GM23338 (cell line): ENCODE results near the gene ADGRG1. TPM values are rescaled to one million over a fixed set of nuclear protein-coding genes. Genes with fewer than 3 reads are reported as not detected.

Experiments used
- ATAC-seq: fragments of 200-7000 bp; cut with Tn5 transposase; 3 replicates; pipeline ENCODE4 v1.9.1; 2020
- DNase-seq: peaks from one replicate; pipeline ENCODE4 v3.0.0-alpha.2; 2015; ENCODE audit warnings: low spot score
- H2AFZ ChIP-seq: fragments of 200-600 bp; sonication (generic); 2 replicates; pipeline ENCODE4 v1.8.0; 2016; ENCODE audit warnings: antibody characterized with exemption, mild to moderate bottlenecking, moderate library complexity
- H3F3A ChIP-seq: fragments of 200-600 bp; sonication (generic); replicated peaks from 2 replicates; pipeline ENCODE4 v1.8.0; 2017; ENCODE audit warnings: antibody characterized with exemption, mixed run types, low read depth
- H3K27ac ChIP-seq: fragments of 200-600 bp; sonication (generic); 2 replicates; pipeline ENCODE4 v1.6.1; 2016; ENCODE audit warnings: low read depth
- H3K27me3 ChIP-seq: fragments of 200-600 bp; sonication (generic); 2 replicates; pipeline ENCODE4 v1.8.0; 2016; ENCODE audit warnings: mild to moderate bottlenecking, mixed run types, moderate library complexity; ENCODE audit not compliant: insufficient read depth
- H3K36me3 ChIP-seq: fragments of 200-600 bp; sonication (generic); 2 replicates; pipeline ENCODE4 v1.8.0; 2016; ENCODE audit warnings: mild to moderate bottlenecking; ENCODE audit not compliant: insufficient read depth
- H3K4me1 ChIP-seq: fragments of 200-600 bp; sonication (generic); 2 replicates; pipeline ENCODE4 v1.8.0; 2016; ENCODE audit warnings: mild to moderate bottlenecking, moderate library complexity; ENCODE audit not compliant: insufficient read depth
- H3K4me2 ChIP-seq: fragments of 200-600 bp; sonication (generic); 2 replicates; pipeline ENCODE4 v1.7.1; 2017; ENCODE audit warnings: mixed run types
- H3K4me3 ChIP-seq: fragments of 200-600 bp; sonication (generic); 2 replicates; pipeline ENCODE4 v1.6.1; 2016; ENCODE audit warnings: mixed run types
- H3K79me2 ChIP-seq: fragments of 200-600 bp; sonication (generic); replicated peaks from 2 replicates; pipeline ENCODE4 v1.8.0; 2017; ENCODE audit warnings: mild to moderate bottlenecking; ENCODE audit not compliant: insufficient read depth
- H3K9me2 ChIP-seq: fragments of 200-600 bp; sonication (generic); 2 replicates; pipeline ENCODE4 v1.8.0; 2017; ENCODE audit not compliant: insufficient read depth
- H4K20me1 ChIP-seq: fragments of 200-600 bp; sonication (generic); replicated peaks from 2 replicates; pipeline ENCODE4 v1.8.0; 2017; ENCODE audit warnings: mild to moderate bottlenecking; ENCODE audit not compliant: insufficient read depth
- H3K27ac Mint-ChIP-seq: 2 replicates; pipeline ENCODE4 v1.8.0; 2020; ENCODE audit warnings: inconsistent platforms, mild to moderate bottlenecking, moderate library complexity, mixed read lengths
- H3K27me3 Mint-ChIP-seq: 3 replicates; pipeline ENCODE4 v1.8.0; 2022; ENCODE audit warnings: low read depth, mild to moderate bottlenecking, moderate library complexity, mixed read lengths, inconsistent platforms; ENCODE audit not compliant: insufficient read depth, poor library complexity
- H3K36me3 Mint-ChIP-seq: 3 replicates; pipeline ENCODE4 v1.8.0; 2021; ENCODE audit warnings: low read depth, mild to moderate bottlenecking, inconsistent platforms, moderate library complexity, mixed read lengths
- H3K4me1 Mint-ChIP-seq: 3 replicates; pipeline ENCODE4 v1.8.0; 2020; ENCODE audit warnings: mild to moderate bottlenecking, inconsistent platforms, mixed read lengths
- H3K4me3 Mint-ChIP-seq: 3 replicates; pipeline ENCODE4 v1.8.0; 2021; ENCODE audit warnings: moderate library complexity, mild to moderate bottlenecking, inconsistent platforms, mixed read lengths
- H3K9me3 Mint-ChIP-seq: 3 replicates; pipeline ENCODE4 v1.8.0; 2020; ENCODE audit warnings: moderate library complexity, mild to moderate bottlenecking, inconsistent platforms, mixed read lengths
- EZH2 ChIP-seq: fragments of 200-600 bp; sonication (generic); IDR thresholded peaks from one replicate; pipeline ENCODE4 v1.8.0; 2017; ENCODE audit warnings: antibody characterized with exemption, mild to moderate bottlenecking, low read depth; ENCODE audit not compliant: unreplicated experiment
- EZH2phosphoT487 ChIP-seq: fragments of 200-600 bp; sonication (generic); IDR thresholded peaks from one replicate; pipeline ENCODE4 v1.8.1; 2018; ENCODE audit warnings: antibody characterized with exemption; ENCODE audit not compliant: unreplicated experiment
- JUNB ChIP-seq: IDR thresholded peaks from one replicate; pipeline ENCODE4 v1.6.1; 2016; ENCODE audit warnings: antibody characterized with exemption; ENCODE audit not compliant: unreplicated experiment
- NANOG ChIP-seq: IDR thresholded peaks from 2 replicates; pipeline ENCODE4 v1.6.1; 2016; ENCODE audit warnings: antibody characterized with exemption, borderline replicate concordance
- POLR2AphosphoS5 ChIP-seq: IDR thresholded peaks from 2 replicates; pipeline ENCODE4 v1.6.1; 2016; ENCODE audit warnings: antibody characterized with exemption, low read depth
- STAT1 ChIP-seq: IDR thresholded peaks from one replicate; pipeline ENCODE4 v1.6.1; 2016; ENCODE audit warnings: antibody characterized with exemption; ENCODE audit not compliant: unreplicated experiment
- ZNF114 ChIP-seq: fragments of 250-450 bp; sonication (Bioruptor Pico); IDR thresholded peaks from 2 replicates; pipeline ENCODE4 v1.5.0; 2020; ENCODE audit warnings: mild to moderate bottlenecking, moderate library complexity
- ZNF331 ChIP-seq: fragments of 250-450 bp; sonication (Bioruptor Pico); IDR thresholded peaks from 2 replicates; pipeline ENCODE4 v1.5.0; 2020; ENCODE audit warnings: low read depth, mild to moderate bottlenecking, moderate library complexity
- polyA plus RNA-seq: library from polyadenylated mRNA; unstranded; fragments of >200 nt; fragmentation: Nextera tagmentation; extraction: Ambion mirVana; gene quantifications from 2 replicates; pipeline ENCODE4 v1.2.1, GENCODE V29; 2016
- total RNA-seq: library from RNA; depleted of rRNA; stranded (reverse); fragments of >200 nt; shearing (Covaris generic); gene quantifications from 2 replicates; pipeline ENCODE4 v1.2.3, GENCODE V29; 2014
- TF ChIP-seq, protein P1 (sequence below), 2 experiments: fragments of 200-600 bp in 1 of 2; sonication (generic) in 1 of 2; conservative IDR thresholded peaks; 2 replicates each; pipeline versions ENCODE4 v1.5.1 to v1.6.1; 2016 to 2017; ENCODE audit warnings: antibody characterized with exemption in 2 of 2, low read depth in 2 of 2, mild to moderate bottlenecking in 2 of 2, moderate library complexity in 1 of 2
- TF ChIP-seq, protein P2 (sequence below): IDR thresholded peaks from 2 replicates; pipeline ENCODE4 v1.6.1; 2016; ENCODE audit warnings: antibody characterized with exemption

Gene ADGRG1
- total and polyA plus RNA-seq, 2 experiments from 2014 or later, result 0.14 to 0.47 TPM

DNA sequence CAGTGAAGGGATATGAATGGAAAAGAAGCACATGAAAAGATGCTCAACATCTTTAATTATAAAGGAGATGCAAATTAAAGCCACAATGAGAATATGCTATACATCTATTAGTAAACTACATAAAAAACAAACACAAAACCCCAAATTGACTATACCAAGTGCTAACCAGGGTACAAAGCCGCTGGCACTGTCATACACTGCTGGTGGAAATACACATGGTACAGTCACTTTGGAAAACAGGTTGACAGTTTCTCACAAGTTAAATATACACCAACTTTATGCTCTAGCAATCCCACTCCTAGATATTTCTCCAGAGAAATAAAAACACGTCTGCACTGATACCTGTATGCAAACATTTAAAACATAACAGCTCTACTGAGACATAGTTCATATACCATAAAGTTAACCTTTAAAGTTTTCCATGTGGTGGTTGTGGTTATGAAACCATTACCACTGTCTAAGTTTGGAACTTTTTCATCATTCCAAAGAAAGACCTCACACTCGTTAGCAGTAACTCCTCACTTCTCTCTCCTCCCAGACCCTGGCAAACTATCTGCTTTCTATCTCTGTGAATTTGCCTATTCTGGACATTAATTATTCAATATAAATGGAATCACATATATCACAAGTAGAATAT is 43.3 kb upstream of the ADGRG1 start:
- Histone ChIP-seq H3F3A (no peaks in the 10 kb centered on the region), H3K36me3 (no peaks in the 10 kb centered on the region), H3K79me2 (no peaks in the 10 kb centered on the region), H2AFZ (no peak overlapping the region), H3K4me1 (no peaks in the 10 kb centered on the region), H3K27ac (no peak overlapping the region), H4K20me1 (no peaks in the 10 kb centered on the region), H3K4me2 (no peak overlapping the region), H3K4me3 (no peak overlapping the region), H3K9me2 (no peaks in the 10 kb centered on the region), H3K27me3 (0 out of 2 replicates have a peak, but pooled peaks cover 3% of the 10 kb centered on the region)
- DNase-seq, result no peak
- TF ChIP-seq STAT1 (no peak), EZH2phosphoT487 (no peak), NANOG (no peak), ZNF114 (CRISPR knock-in tag) (no peak), EZH2 (no peak), ZNF331 (CRISPR knock-in tag) (no peak), JUNB (no peak), POLR2AphosphoS5 (no peak)
- TF ChIP-seq, protein P1, sequence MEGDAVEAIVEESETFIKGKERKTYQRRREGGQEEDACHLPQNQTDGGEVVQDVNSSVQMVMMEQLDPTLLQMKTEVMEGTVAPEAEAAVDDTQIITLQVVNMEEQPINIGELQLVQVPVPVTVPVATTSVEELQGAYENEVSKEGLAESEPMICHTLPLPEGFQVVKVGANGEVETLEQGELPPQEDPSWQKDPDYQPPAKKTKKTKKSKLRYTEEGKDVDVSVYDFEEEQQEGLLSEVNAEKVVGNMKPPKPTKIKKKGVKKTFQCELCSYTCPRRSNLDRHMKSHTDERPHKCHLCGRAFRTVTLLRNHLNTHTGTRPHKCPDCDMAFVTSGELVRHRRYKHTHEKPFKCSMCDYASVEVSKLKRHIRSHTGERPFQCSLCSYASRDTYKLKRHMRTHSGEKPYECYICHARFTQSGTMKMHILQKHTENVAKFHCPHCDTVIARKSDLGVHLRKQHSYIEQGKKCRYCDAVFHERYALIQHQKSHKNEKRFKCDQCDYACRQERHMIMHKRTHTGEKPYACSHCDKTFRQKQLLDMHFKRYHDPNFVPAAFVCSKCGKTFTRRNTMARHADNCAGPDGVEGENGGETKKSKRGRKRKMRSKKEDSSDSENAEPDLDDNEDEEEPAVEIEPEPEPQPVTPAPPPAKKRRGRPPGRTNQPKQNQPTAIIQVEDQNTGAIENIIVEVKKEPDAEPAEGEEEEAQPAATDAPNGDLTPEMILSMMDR (conservative IDR thresholded peaks at IDR 0.05; ENCODE audit: low read depth in 2 of 2), result no peak
- TF ChIP-seq, protein P2, sequence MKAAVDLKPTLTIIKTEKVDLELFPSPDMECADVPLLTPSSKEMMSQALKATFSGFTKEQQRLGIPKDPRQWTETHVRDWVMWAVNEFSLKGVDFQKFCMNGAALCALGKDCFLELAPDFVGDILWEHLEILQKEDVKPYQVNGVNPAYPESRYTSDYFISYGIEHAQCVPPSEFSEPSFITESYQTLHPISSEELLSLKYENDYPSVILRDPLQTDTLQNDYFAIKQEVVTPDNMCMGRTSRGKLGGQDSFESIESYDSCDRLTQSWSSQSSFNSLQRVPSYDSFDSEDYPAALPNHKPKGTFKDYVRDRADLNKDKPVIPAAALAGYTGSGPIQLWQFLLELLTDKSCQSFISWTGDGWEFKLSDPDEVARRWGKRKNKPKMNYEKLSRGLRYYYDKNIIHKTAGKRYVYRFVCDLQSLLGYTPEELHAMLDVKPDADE, result no peak
- Mint-ChIP-seq H3K27ac (no peak overlapping the region), H3K27me3 (peaks cover 13% of the 10 kb centered on the region), H3K9me3 (peaks cover 13% of the 10 kb centered on the region; the same call in 2 of the 3 replicates), H3K4me3 (no peak overlapping the region), H3K4me1 (no peaks in the 10 kb centered on the region), H3K36me3 (no peaks in the 10 kb centered on the region)
- no peak for ATAC-seq

DNA sequence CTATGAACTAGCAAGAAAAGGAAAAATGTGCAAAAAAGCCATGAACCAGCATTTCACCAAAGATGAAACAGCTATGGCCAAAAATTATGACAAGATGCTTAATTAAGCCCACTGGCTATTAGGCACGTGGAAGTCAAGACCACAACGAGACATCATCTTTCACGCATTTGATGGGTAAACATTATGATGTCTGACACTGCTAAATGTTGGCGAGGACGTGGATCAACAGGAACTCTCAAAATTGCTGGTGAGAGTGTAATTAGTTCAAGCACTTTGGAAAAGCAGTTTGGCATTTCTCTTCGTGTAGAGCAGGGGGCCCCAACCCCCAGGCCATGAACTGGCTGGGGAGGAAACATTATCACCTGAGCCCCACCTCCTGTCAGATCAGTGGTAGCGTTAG is 39.6 kb upstream of the ADGRG1 start:
- no peak for DNase-seq
- Mint-ChIP-seq H3K4me1 (no peaks in the 10 kb centered on the region; the same call in 2 of the 3 replicates), H3K27me3 (peaks cover 3% of the 10 kb centered on the region), H3K9me3 (peaks cover 13% of the 10 kb centered on the region; the same call in 2 of the 3 replicates), H3K4me3 (no peak overlapping the region), H3K27ac (no peak overlapping the region), H3K36me3 (no peaks in the 10 kb centered on the region)
- TF ChIP-seq, protein P2, result no peak
- TF ChIP-seq, protein P1 (conservative IDR thresholded peaks at IDR 0.05; ENCODE audit: low read depth in 2 of 2), result no peak
- TF ChIP-seq EZH2phosphoT487, result no peak
- TF ChIP-seq ZNF114 (CRISPR knock-in tag), result no peak
- H3K4me1 ChIP-seq, result no peaks in the 10 kb centered on the region
- no peaks in the 10 kb centered on the region for H3K9me2 ChIP-seq
- ATAC-seq, result no peak
- no peak overlapping the region for H2AFZ ChIP-seq
- H3K4me3 ChIP-seq, result no peak overlapping the region
- H3K4me2 ChIP-seq, result no peak overlapping the region
- no peaks in the 10 kb centered on the region for H3K36me3 ChIP-seq
- H3F3A ChIP-seq, result no peaks in the 10 kb centered on the region
- 0 out of 2 replicates have a peak, but pooled peaks cover 3% of the 10 kb centered on the region for H3K27me3 ChIP-seq
- no peaks in the 10 kb centered on the region for H3K79me2 ChIP-seq
- H3K27ac ChIP-seq, result no peak overlapping the region
- H4K20me1 ChIP-seq, result no peaks in the 10 kb centered on the region
